OCI-LY3 (cell line): ENCODE results near the gene SURF4.

Experiments
- H2AFZ ChIP-seq: fragments of 200-600, 300-600 bp; shearing (Covaris generic); 2 replicates; pipeline ENCODE4 v1.6.0; 2014; ENCODE audit warnings: antibody characterized with exemption, low read depth, low read length
- H3K27ac ChIP-seq: fragments of 200-600, 300-600 bp; sonication (generic); 2 replicates; pipeline ENCODE4 v1.5.1; 2014; ENCODE audit warnings: mild to moderate bottlenecking, low read length, moderate library complexity, mixed read lengths
- H3K27me3 ChIP-seq: fragments of 200-600, 300-600 bp; sonication (generic); 2 replicates; pipeline ENCODE4 v1.6.1; 2014; ENCODE audit warnings: low read depth, low read length, mixed read lengths
- H3K36me3 ChIP-seq: fragments of 200-600, 300-600 bp; sonication (generic); replicated peaks from 2 replicates; pipeline ENCODE3; 2014; ENCODE audit warnings: low read depth, low read length, mixed read lengths
- H3K4me1 ChIP-seq: fragments of 300-600, 200-600 bp; sonication (generic); 2 replicates; pipeline ENCODE4 v1.6.1; 2014; ENCODE audit warnings: low read length, mixed read lengths
- H3K4me2 ChIP-seq: fragments of 200-600, 300-600 bp; sonication (generic); 2 replicates; pipeline ENCODE4 v1.6.1; 2014; ENCODE audit warnings: low read length, mixed read lengths
- H3K4me3 ChIP-seq: fragments of 300-600, 200-600 bp; sonication (generic); 2 replicates; pipeline ENCODE4 v1.5.1; 2014; ENCODE audit warnings: antibody characterized with exemption, mild to moderate bottlenecking, low read length, moderate library complexity
- H3K79me2 ChIP-seq: fragments of 300-600, 200-600 bp; shearing (Covaris generic); 2 replicates; pipeline ENCODE4 v1.6.1; 2014; ENCODE audit warnings: mild to moderate bottlenecking, low read length, mixed read lengths
- H3K9ac ChIP-seq: fragments of 300-600, 200-600 bp; shearing (Covaris generic); 2 replicates; pipeline ENCODE4 v1.6.0; 2014; ENCODE audit warnings: mild to moderate bottlenecking, low read length, moderate library complexity
- H3K9me3 ChIP-seq: fragments of 200-600, 300-600 bp; shearing (Covaris generic); 2 replicates; pipeline ENCODE4 v1.6.1; 2014; ENCODE audit warnings: low read length, mixed read lengths; ENCODE audit not compliant: insufficient read depth
- H4K20me1 ChIP-seq: fragments of 200-600, 300-600 bp; sonication (generic); 2 replicates; pipeline ENCODE4 v1.6.1; 2016; ENCODE audit warnings: low read length, mixed read lengths; ENCODE audit not compliant: insufficient read depth
- EZH2phosphoT487 ChIP-seq: fragments of 200-600 bp; shearing (Covaris generic); IDR thresholded peaks from 2 replicates; pipeline ENCODE4 v1.6.1; 2018; ENCODE audit warnings: antibody characterized with exemption, mixed run types, low read depth
- TF ChIP-seq, protein P1 (sequence below): fragments of 200-600, 300-600 bp; sonication (generic); IDR thresholded peaks from 2 replicates; pipeline ENCODE4 v1.5.1; 2014; ENCODE audit warnings: antibody characterized with exemption, low read length, low read depth

SURF4 gene

DNA sequence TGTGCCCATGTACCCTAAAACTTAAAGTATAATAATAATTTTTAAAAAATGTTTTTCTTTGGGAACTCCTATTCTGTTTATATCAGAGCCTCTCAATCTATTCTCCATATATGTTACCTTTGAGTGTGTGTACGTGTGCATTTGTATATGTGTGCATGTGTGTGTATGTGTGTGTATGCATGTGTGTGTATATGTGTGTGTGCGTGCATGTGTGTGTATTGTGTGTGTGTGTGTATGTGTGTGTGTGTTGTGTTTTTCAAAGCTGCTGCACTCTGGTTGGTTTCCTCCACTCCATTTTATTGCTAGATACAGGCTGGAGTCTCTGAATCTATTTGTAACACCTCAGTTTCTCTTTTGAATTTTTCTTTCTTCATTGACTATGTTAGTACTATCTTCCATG lies 59.9 kb downstream of the SURF4 start:
- no peaks in the 10 kb centered on the region for H3K27me3 ChIP-seq
- H3K4me1 ChIP-seq: no peaks in the 10 kb centered on the region
- no peaks in the 10 kb centered on the region for H3K36me3 ChIP-seq
- no peak overlapping the region for H3K4me2 ChIP-seq
- H3K4me3 ChIP-seq: no peak overlapping the region
- no peak overlapping the region for H3K27ac ChIP-seq
- H3K9me3 ChIP-seq: no peaks in the 10 kb centered on the region
- no peaks in the 10 kb centered on the region for H4K20me1 ChIP-seq
- TF ChIP-seq, protein P1, sequence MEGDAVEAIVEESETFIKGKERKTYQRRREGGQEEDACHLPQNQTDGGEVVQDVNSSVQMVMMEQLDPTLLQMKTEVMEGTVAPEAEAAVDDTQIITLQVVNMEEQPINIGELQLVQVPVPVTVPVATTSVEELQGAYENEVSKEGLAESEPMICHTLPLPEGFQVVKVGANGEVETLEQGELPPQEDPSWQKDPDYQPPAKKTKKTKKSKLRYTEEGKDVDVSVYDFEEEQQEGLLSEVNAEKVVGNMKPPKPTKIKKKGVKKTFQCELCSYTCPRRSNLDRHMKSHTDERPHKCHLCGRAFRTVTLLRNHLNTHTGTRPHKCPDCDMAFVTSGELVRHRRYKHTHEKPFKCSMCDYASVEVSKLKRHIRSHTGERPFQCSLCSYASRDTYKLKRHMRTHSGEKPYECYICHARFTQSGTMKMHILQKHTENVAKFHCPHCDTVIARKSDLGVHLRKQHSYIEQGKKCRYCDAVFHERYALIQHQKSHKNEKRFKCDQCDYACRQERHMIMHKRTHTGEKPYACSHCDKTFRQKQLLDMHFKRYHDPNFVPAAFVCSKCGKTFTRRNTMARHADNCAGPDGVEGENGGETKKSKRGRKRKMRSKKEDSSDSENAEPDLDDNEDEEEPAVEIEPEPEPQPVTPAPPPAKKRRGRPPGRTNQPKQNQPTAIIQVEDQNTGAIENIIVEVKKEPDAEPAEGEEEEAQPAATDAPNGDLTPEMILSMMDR: no peak
- no peak for TF ChIP-seq EZH2phosphoT487
- H3K9ac ChIP-seq: no peak overlapping the region
- H2AFZ ChIP-seq: no peak overlapping the region
- no peaks in the 10 kb centered on the region for H3K79me2 ChIP-seq
